Upper lobe of left lung (tissue), 6 donors: ENCODE results near the gene DVL2. TPM values are rescaled to one million over a fixed set of nuclear protein-coding genes. Genes with fewer than 3 reads are reported as not detected.

ENCODE experiments used
- ATAC-seq, 2 donors: fragments of 200-7000 bp; cut with Tn5 transposase; one replicate each; pipeline ENCODE4 v1.9.1; 2022; ENCODE audit warnings: mild to moderate bottlenecking in 2 of 2, moderate library complexity in 2 of 2; ENCODE audit not compliant: low FRiP score in 2 of 2
- DNase-seq, 2 donors: peaks; one replicate each; pipeline ENCODE4 v3.0.0-alpha.2; 2019 to 2020
- H3K27ac ChIP-seq, 4 donors: fragments of 200-600 bp; sonication (generic); one replicate each; pipeline ENCODE4 v1.5.1; 2016 to 2019
- H3K27me3 ChIP-seq, 4 donors: fragments of 200-600 bp; sonication (generic); one replicate each; pipeline ENCODE4 v1.5.1; 2017 to 2019
- H3K36me3 ChIP-seq, 4 donors: fragments of 200-600 bp; sonication (generic); one replicate each; pipeline ENCODE4 v1.5.1; 2016 to 2019
- H3K4me1 ChIP-seq, 4 donors: fragments of 200-600 bp; sonication (generic); one replicate each; pipeline ENCODE4 v1.5.1; 2018 to 2019
- H3K4me3 ChIP-seq, 4 donors: fragments of 200-600 bp; sonication (generic); one replicate each; pipeline ENCODE4 v1.5.1; 2017 to 2019; ENCODE audit warnings: mild to moderate bottlenecking in 2 of 4, moderate library complexity in 1 of 4
- H3K9me3 ChIP-seq, 4 donors: fragments of 200-600 bp; sonication (generic); one replicate each; pipeline ENCODE4 v1.5.1; 2018 to 2019
- CTCF ChIP-seq, 6 experiments: fragments of 450-650 bp in 4 of 6; fragments of 200-600 bp in 2 of 6; sonication (generic) in 2 of 6; IDR thresholded peaks; one replicate each; pipeline ENCODE4 v1.5.1; 2016 to 2019; ENCODE audit warnings: antibody characterized with exemption in 6 of 6
- EP300 ChIP-seq, 4 donors: sonication (generic); formaldehyde crosslinking; IDR thresholded peaks; one replicate each; pipeline ENCODE4 v1.5.1; 2017; ENCODE audit warnings: antibody characterized with exemption in 4 of 4, control low read depth in 2 of 4
- POLR2A ChIP-seq, 4 donors: fragments of 450-650 bp; IDR thresholded peaks; one replicate each; pipeline ENCODE4 v1.5.1; 2016 to 2017; ENCODE audit warnings: antibody characterized with exemption in 4 of 4, mild to moderate bottlenecking in 2 of 4
- POLR2AphosphoS5 ChIP-seq, 2 donors: sonication (generic); formaldehyde crosslinking; IDR thresholded peaks; one replicate each; pipeline ENCODE4 v1.5.1; 2017; ENCODE audit warnings: antibody characterized with exemption in 2 of 2
- WGBS, 2 donors: methylation state at CpG; one replicate each; pipeline ENCODE4 v1.1.5; 2017 to 2018; 5-methylcytosine and 5-hydroxymethylcytosine counted together
- total RNA-seq, 6 donors: library from RNA; depleted of rRNA in 4 of 6; stranded (reverse); fragments of >200 nt in 4 of 6; gene quantifications; one replicate each; pipeline versions ENCODE4 v1.1.0 to v1.2.1, GENCODE V29; 2016 to 2021
- donor health status: DM: no; HTN: no; CAD: no; lungs with moderate emphysema.
- donor health status: DM: no; HTN: yes; CAD: no; lungs with severe emphysema.

Gene DVL2
- total RNA-seq, 6 donors from 2014 or later = 40.4 to 70.2 (median 42.4) TPM

GRCh38 chr17:7225711-7226331, 8.5 kb downstream of the DVL2 start:
- Histone ChIP-seq H3K4me1 (peaks cover 9 to 18% (median 11%) of the 10 kb centered on the region in 4 donors), H3K4me3 (no peak overlapping the region), H3K9me3 (no peaks in the 10 kb centered on the region), H3K27ac (no peak overlapping the region), H3K27me3 (no peaks in the 10 kb centered on the region), H3K36me3 (peaks cover 20 to 97% (median 81%) of the 10 kb centered on the region in 4 donors)
- 68 to 90% methylated on average over 3 to 21 of the region's 21 CpGs for WGBS, 2 donors
- ATAC-seq = no peak
- DNase-seq = peak in 1 of 2 donors; percentile 80
- TF ChIP-seq POLR2A (IDR thresholded peaks at IDR 0.05) (no peak), CTCF (IDR thresholded peaks at IDR 0.05) (no peak), POLR2AphosphoS5 (IDR thresholded peaks at IDR 0.05) (no peak), EP300 (IDR thresholded peaks at IDR 0.05) (no peak)

- H3K9me3 ChIP-seq = no peaks in the 10 kb centered on the region
- peak in 1 of 2 donors; percentile 53 for DNase-seq
- peaks cover 15 to 88% (median 74%) of the 10 kb centered on the region in 4 donors for H3K36me3 ChIP-seq
- no peak for ATAC-seq
- H3K27ac ChIP-seq = no peak overlapping the region
- no peak overlapping the region for H3K4me3 ChIP-seq
- no peaks in the 10 kb centered on the region for H3K27me3 ChIP-seq
- H3K4me1 ChIP-seq = peaks cover 13 to 23% (median 17%) of the 10 kb centered on the region in 4 donors
- TF ChIP-seq EP300 (IDR thresholded peaks at IDR 0.05) = no peak
- no peak for TF ChIP-seq CTCF (IDR thresholded peaks at IDR 0.05)
- no peak for TF ChIP-seq POLR2A (IDR thresholded peaks at IDR 0.05)
- TF ChIP-seq POLR2AphosphoS5 (IDR thresholded peaks at IDR 0.05) = no peak
- WGBS, 2 donors = 60 to 88% methylated on average over 1 to 15 of the region's 15 CpGs
These were observed 9.6 kb downstream of the DVL2 start for GRCh38 chr17:7224661-7225111.

- peaks cover 16 to 28% (median 21%) of the 10 kb centered on the region in 4 donors for H3K4me1 ChIP-seq
- no peaks in the 10 kb centered on the region for H3K27me3 ChIP-seq
- DNase-seq = peak in 1 of 2 donors; percentile 56
- no peak overlapping the region for H3K27ac ChIP-seq
- no peak for ATAC-seq
- TF ChIP-seq POLR2A (IDR thresholded peaks at IDR 0.05) (no peak), CTCF (IDR thresholded peaks at IDR 0.05) (no peak)
- no peaks in the 10 kb centered on the region for H3K9me3 ChIP-seq
- H3K4me3 ChIP-seq = no peak overlapping the region
- H3K36me3 ChIP-seq = peaks cover 11 to 82% (median 69%) of the 10 kb centered on the region in 4 donors
- WGBS, 2 donors = 87% methylated on average over 10 of the region's 10 CpGs; no CpG with 5 or more reads in 1 of the 2 donors
These were observed 10.2 kb downstream of the DVL2 start for GRCh38 chr17:7224110-7224509.

GRCh38 chr17:7223375-7223774, 10.9 kb downstream of the DVL2 start:
- peaks cover 11 to 75% (median 66%) of the 10 kb centered on the region in 4 donors for H3K36me3 ChIP-seq
- H3K9me3 ChIP-seq = no peaks in the 10 kb centered on the region
- TF ChIP-seq EP300 (IDR thresholded peaks at IDR 0.05) (no peak), POLR2AphosphoS5 (IDR thresholded peaks at IDR 0.05) (no peak), POLR2A (IDR thresholded peaks at IDR 0.05) (no peak), CTCF (IDR thresholded peaks at IDR 0.05) (no peak)

GRCh38 chr17:7222972-7223292, 11.4 kb downstream of the DVL2 start:
- DNase-seq = no peak
- H3K27ac ChIP-seq = no peak overlapping the region
- ATAC-seq = no peak
- peaks cover 26 to 39% (median 30%) of the 10 kb centered on the region in 4 donors for H3K4me1 ChIP-seq
- H3K4me3 ChIP-seq = no peak overlapping the region
- WGBS, 2 donors = 53 to 85% methylated on average over 2 to 7 of the region's 7 CpGs
- H3K9me3 ChIP-seq = no peaks in the 10 kb centered on the region
- no peaks in the 10 kb centered on the region for H3K27me3 ChIP-seq
- peaks cover 11 to 70% (median 64%) of the 10 kb centered on the region in 4 donors for H3K36me3 ChIP-seq
- TF ChIP-seq POLR2A (IDR thresholded peaks at IDR 0.05) (no peak), CTCF (IDR thresholded peaks at IDR 0.05) (no peak), EP300 (IDR thresholded peaks at IDR 0.05) (no peak), POLR2AphosphoS5 (IDR thresholded peaks at IDR 0.05) (no peak)

More at GRCh38 chr17:7223375-7223774, 10.9 kb downstream of the DVL2 start:
- Histone ChIP-seq H3K27me3 (no peaks in the 10 kb centered on the region), H3K4me3 (no peak overlapping the region), H3K4me1 (peaks cover 22 to 35% (median 26%) of the 10 kb centered on the region in 4 donors), H3K27ac (no peak overlapping the region)
- WGBS, 2 donors = 68 to 88% methylated on average over 4 of the region's 4 CpGs
- DNase-seq (no peak), ATAC-seq (no peak)
